IMR-90 (cell line): Measurements from ENCODE around the gene ABHD17A. TPM values are rescaled to one million over a fixed set of nuclear protein-coding genes. Genes with fewer than 3 reads are reported as not detected.

Experiments used
- ATAC-seq: fragments of 200-7000 bp; cut with Tn5 transposase; 2 replicates; pipeline ENCODE4 v1.9.1; 2020; ENCODE audit warnings: low read depth, mild to moderate bottlenecking, moderate library complexity
- BruUV-seq: library from RNA; stranded (reverse); fragments of 400-500 nt; replicated peaks from 2 replicates; lab custom pipeline; 2021; lab: Mats Ljungman, UMichigan
- CTCF ChIA-PET: fragments of 300-600 bp; formaldehyde crosslinking; extraction: SDS; loops from one replicate; lab custom pipeline; 2021; ENCODE audit warnings: antibody characterized with exemption; lab: Yijun Ruan, JAX
- POLR2A ChIA-PET: fragments of 300-600 bp; sonication (Branson Sonifier 250); formaldehyde crosslinking; loops from one replicate; lab custom pipeline; 2022; ENCODE audit warnings: antibody characterized with exemption; ENCODE audit not compliant: unreplicated experiment; lab: Charles Lee
- DNase-seq: peaks from one replicate; pipeline ENCODE4 v3.0.0; 2013
- H2AFZ ChIP-seq: replicated peaks from 2 replicates; pipeline ENCODE3; 2013; ENCODE audit warnings: low read length, mild to moderate bottlenecking; ENCODE audit not compliant: poor library complexity
- H2AK5ac ChIP-seq: 2 replicates; pipeline ENCODE4 v1.6.1; 2013; ENCODE audit warnings: low read depth, low read length, inconsistent platforms
- H2AK9ac ChIP-seq: replicated peaks from 2 replicates; pipeline ENCODE3; 2013; ENCODE audit warnings: mild to moderate bottlenecking, low read depth, low read length, moderate library complexity; ENCODE audit not compliant: poor library complexity
- H2BK120ac ChIP-seq: 2 replicates; pipeline ENCODE4 v1.6.1; 2013; ENCODE audit warnings: low read depth, low read length, inconsistent platforms
- H2BK15ac ChIP-seq: 3 replicates; pipeline ENCODE4 v1.6.1; 2013; ENCODE audit warnings: low read depth, low read length, inconsistent platforms
- H2BK20ac ChIP-seq: 2 replicates; pipeline ENCODE4 v1.6.1; 2013; ENCODE audit warnings: low read depth, mild to moderate bottlenecking, inconsistent platforms, low read length, moderate library complexity
- H2BK5ac ChIP-seq: 2 replicates; pipeline ENCODE4 v1.6.1; 2013; ENCODE audit warnings: mild to moderate bottlenecking, low read depth, low read length, inconsistent platforms; ENCODE audit not compliant: poor library complexity, severe bottlenecking
- H3K14ac ChIP-seq: replicated peaks from 2 replicates; pipeline ENCODE4 v1.6.1; 2013; ENCODE audit warnings: low read depth, low read length, inconsistent platforms
- H3K18ac ChIP-seq: 2 replicates; pipeline ENCODE4 v1.6.1; 2013; ENCODE audit warnings: low read depth, low read length, control low read depth
- H3K23ac ChIP-seq: 2 replicates; pipeline ENCODE4 v1.6.1; 2013; ENCODE audit warnings: low read depth, low read length, inconsistent platforms
- H3K27ac ChIP-seq: 2 replicates; pipeline ENCODE4 v1.5.1; 2013; ENCODE audit warnings: mild to moderate bottlenecking, control low read depth, low read length; ENCODE audit not compliant: insufficient read depth
- H3K27me3 ChIP-seq: 2 replicates; pipeline ENCODE4 v1.6.1; 2013; ENCODE audit warnings: low read length; ENCODE audit not compliant: control insufficient read depth, insufficient read depth
- H3K36me3 ChIP-seq: 2 replicates; pipeline ENCODE4 v1.6.1; 2013; ENCODE audit warnings: low read length, mixed read lengths; ENCODE audit not compliant: control insufficient read depth, insufficient read depth
- H3K4ac ChIP-seq: 2 replicates; pipeline ENCODE4 v1.6.1; 2013; ENCODE audit warnings: low read depth, low read length, inconsistent platforms
- H3K4me1 ChIP-seq: 2 replicates; pipeline ENCODE4 v1.6.1; 2013; ENCODE audit warnings: low read length, mixed read lengths; ENCODE audit not compliant: control insufficient read depth, insufficient read depth
- H3K4me2 ChIP-seq: 2 replicates; pipeline ENCODE4 v1.6.1; 2013; ENCODE audit warnings: low read depth, mild to moderate bottlenecking, control low read depth, low read length, moderate library complexity
- H3K4me3 ChIP-seq: 2 replicates; pipeline ENCODE4 v1.5.1; 2013; ENCODE audit warnings: low read depth, mild to moderate bottlenecking, control low read depth, low read length, moderate library complexity; ENCODE audit not compliant: insufficient read depth
- H3K56ac ChIP-seq: 2 replicates; pipeline ENCODE4 v1.6.1; 2013; ENCODE audit warnings: low read length, inconsistent platforms; ENCODE audit not compliant: insufficient read depth; ENCODE audit errors: extremely low read depth
- H3K79me1 ChIP-seq, 2 experiments: 2 replicates each; pipeline ENCODE4 v1.6.1; 2013; ENCODE audit warnings: low read length in 2 of 2, inconsistent platforms in 1 of 2, low read depth in 1 of 2
- H3K9ac ChIP-seq: 2 replicates; pipeline ENCODE4 v1.6.1; 2013; ENCODE audit warnings: low read depth, low read length, control low read depth
- H3K9me1 ChIP-seq: 2 replicates; pipeline ENCODE4 v1.6.1; 2013; ENCODE audit warnings: low read length, inconsistent platforms; ENCODE audit not compliant: insufficient read depth
- H3K9me3 ChIP-seq: 2 replicates; pipeline ENCODE4 v1.6.1; 2013; ENCODE audit warnings: low read length; ENCODE audit not compliant: control insufficient read depth, insufficient read depth
- H4K20me1 ChIP-seq: 2 replicates; pipeline ENCODE4 v1.6.1; 2013; ENCODE audit warnings: low read length, inconsistent platforms; ENCODE audit not compliant: insufficient read depth
- H4K5ac ChIP-seq: 2 replicates; pipeline ENCODE4 v1.6.1; 2013; ENCODE audit warnings: mild to moderate bottlenecking, low read depth, low read length, control low read depth
- H4K8ac ChIP-seq, 2 experiments: 2 replicates each; pipeline ENCODE4 v1.6.1; 2013; ENCODE audit warnings: low read depth in 2 of 2, low read length in 2 of 2, control low read depth in 1 of 2, inconsistent platforms in 1 of 2
- H4K91ac ChIP-seq: 2 replicates; pipeline ENCODE4 v1.6.1; 2013; ENCODE audit warnings: low read depth, low read length, inconsistent platforms; ENCODE audit not compliant: insufficient read depth
- BHLHE40 ChIP-seq: fragments of 150-350 bp; IDR thresholded peaks from 2 replicates; pipeline ENCODE4 v1.6.1; 2016; ENCODE audit warnings: mild to moderate bottlenecking, low read depth, low read length
- CEBPB ChIP-seq: IDR thresholded peaks from 2 replicates; pipeline ENCODE4 v1.6.1; 2012; ENCODE audit warnings: low read depth, low read length, improper control_type of control experiment
- CHD1 ChIP-seq: IDR thresholded peaks from 2 replicates; pipeline ENCODE4 v1.6.1; 2012; ENCODE audit warnings: low read depth, low read length, improper control_type of control experiment
- CTCF ChIP-seq: conservative IDR thresholded peaks from 2 replicates; pipeline ENCODE4 v1.5.1; 2012; ENCODE audit warnings: mild to moderate bottlenecking, low read depth, low read length, improper control_type of control experiment
- ELK1 ChIP-seq: fragments of 150-350 bp; IDR thresholded peaks from 2 replicates; pipeline ENCODE4 v1.6.1; 2016; ENCODE audit warnings: low read depth, mild to moderate bottlenecking, low read length, moderate library complexity, borderline replicate concordance
- FOS ChIP-seq: fragments of 150-350 bp; IDR thresholded peaks from 2 replicates; pipeline ENCODE4 v1.6.1; 2016; ENCODE audit warnings: low read depth, low read length
- MAZ ChIP-seq: IDR thresholded peaks from 2 replicates; pipeline ENCODE4 v1.6.1; 2012; ENCODE audit warnings: low read depth, mild to moderate bottlenecking, low read length, improper control_type of control experiment, moderate library complexity, borderline replicate concordance
- MXI1 ChIP-seq: IDR thresholded peaks from 2 replicates; pipeline ENCODE4 v1.6.1; 2012; ENCODE audit warnings: low read depth, mild to moderate bottlenecking, low read length, moderate library complexity, borderline replicate concordance
- NFE2L2 ChIP-seq: fragments of 150-350 bp; IDR thresholded peaks from 2 replicates; pipeline ENCODE4 v1.6.1; 2016; ENCODE audit warnings: low read depth, mild to moderate bottlenecking, low read length
- POLR2A ChIP-seq: IDR thresholded peaks from 2 replicates; pipeline ENCODE4 v1.6.1; 2012; ENCODE audit warnings: mild to moderate bottlenecking, low read depth, low read length
- RAD21 ChIP-seq: IDR thresholded peaks from 2 replicates; pipeline ENCODE4 v1.6.1; 2012; ENCODE audit warnings: low read length, improper control_type of control experiment
- RCOR1 ChIP-seq: IDR thresholded peaks from 2 replicates; pipeline ENCODE4 v1.6.1; 2012; ENCODE audit warnings: mild to moderate bottlenecking, low read length, improper control_type of control experiment; ENCODE audit not compliant: insufficient replicate concordance
- SMC3 ChIP-seq: fragments of 150-350 bp; IDR thresholded peaks from 2 replicates; pipeline ENCODE4 v1.6.1; 2016; ENCODE audit warnings: low read depth, mild to moderate bottlenecking, antibody characterized with exemption, low read length, moderate library complexity
- USF2 ChIP-seq: fragments of 150-350 bp; IDR thresholded peaks from 2 replicates; pipeline ENCODE4 v1.6.1; 2017; ENCODE audit warnings: mild to moderate bottlenecking, antibody characterized with exemption, low read length, low read depth
- WGBS, 2 experiments: methylation state at CpG; one replicate each; pipeline versions ENCODE4 v1.1.5 to v1.1.7; 2013; ENCODE audit warnings: missing lambda C conversion rate in 2 of 2; ENCODE audit not compliant: insufficient read length in 1 of 2; ENCODE audit errors: extremely low coverage in 2 of 2; 5-methylcytosine and 5-hydroxymethylcytosine counted together
- dilution Hi-C: fragments of 300-500 bp; cut with HindIII; formaldehyde crosslinking; loops from one replicate; pipeline ENCODE4 v1.14.3; 2018; ENCODE audit warnings: low sequenced_read_pairs; ENCODE audit not compliant: unreplicated experiment
- in situ Hi-C: fragments of 300-500 bp; cut with MboI; formaldehyde crosslinking; loops from 3 replicates; pipeline ENCODE4 v1.14.3; 2019; ENCODE audit warnings: low sequenced_read_pairs, inconsistent platforms, mixed read lengths
- intact Hi-C: fragments of 100-400 bp; cut with micrococcal nuclease; formaldehyde crosslinking; loops from 2 replicates; pipeline ENCODE4 v1.10.0; 2022
- polyA plus RNA-seq, 3 experiments: library from polyadenylated mRNA; depleted of rRNA; stranded (reverse); fragments of >200 nt; gene quantifications; 2 replicates each; pipeline ENCODE4 v1.2.3, GENCODE V29; 2012; ENCODE audit warnings: low replicate concordance in 1 of 3
- total RNA-seq: library from RNA; depleted of rRNA; stranded (reverse); fragments of >200 nt; gene quantifications from 2 replicates; pipeline ENCODE4 v1.2.3, GENCODE V29; 2012

The ABHD17A gene
- total and polyA plus RNA-seq, 2 of the 4 experiments (the other 2 are of a cell fraction), result 37.8 to 76.2 TPM

DNA sequence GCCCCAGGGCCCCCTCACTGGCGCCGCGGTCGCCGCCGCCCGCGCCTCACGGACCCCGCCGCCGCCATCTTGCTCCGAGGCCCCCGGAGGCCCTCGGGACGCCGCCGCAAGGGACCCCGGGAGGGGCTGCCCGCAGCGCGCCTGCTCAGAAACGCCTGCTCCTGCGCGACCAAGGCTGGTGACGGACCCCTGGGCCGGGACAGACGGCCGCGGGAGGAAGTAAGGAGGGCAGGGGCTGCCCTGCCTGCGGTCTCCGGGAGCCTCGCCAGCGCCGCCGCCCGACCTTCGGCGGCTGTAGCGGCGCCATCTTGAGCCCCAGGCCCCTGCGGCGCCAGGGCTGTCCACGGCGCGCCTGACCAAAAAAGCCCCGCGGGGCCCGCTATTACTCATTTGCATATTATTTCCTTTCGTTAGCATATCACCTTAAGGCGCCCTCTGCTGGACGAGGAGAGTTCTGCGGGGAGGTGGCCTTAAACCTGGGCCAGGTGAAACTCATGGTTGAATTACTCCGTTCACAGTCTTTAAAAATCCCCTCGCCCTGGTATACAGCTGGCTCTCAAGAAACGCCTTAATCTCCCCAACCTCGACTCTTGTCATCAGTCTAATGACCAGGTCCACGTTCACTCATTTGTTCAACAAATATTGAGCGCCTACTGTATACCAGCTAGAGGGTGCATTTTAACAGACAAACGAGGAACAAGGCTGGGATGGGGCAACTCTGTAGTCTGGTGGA lies 36.7 kb downstream of the ABHD17A start, which contains the start of gene REXO1:
Gene REXO1 (minus strand): TSS at position 85 of the 733 bp plus-strand sequence. CDS start 125 bp downstream, outside the sequence.
- H2AK5ac ChIP-seq, result peak within 1 kb of the TSS; percentile 70
- ATAC-seq (peak; percentile 88), DNase-seq (peak; percentile 87)
- peak within 1 kb of the TSS; percentile 89; the same call in 1 of the 2 replicates for H3K23ac ChIP-seq
- peak within 1 kb of the TSS; percentile 92 for H3K9ac ChIP-seq
- dilution Hi-C loops (no loop called here), in situ Hi-C loops (no loop called here), intact Hi-C loops (no loop called here)
- no peaks in the 10 kb centered on the region for H3K9me3 ChIP-seq
- H3K18ac ChIP-seq, result peak within 1 kb of the TSS; percentile 94
- POLR2A ChIA-PET, result no interaction called here
- no peak within 1 kb of the TSS for H2BK20ac ChIP-seq
- H4K20me1 ChIP-seq, result peaks cover 64% of the 10 kb centered on the region
- peak within 1 kb of the TSS; percentile 100 for H3K4me3 ChIP-seq
- peak within 1 kb of the TSS; percentile 94; the same call in 1 of the 2 replicates for H2BK120ac ChIP-seq
- H4K8ac ChIP-seq, result peak within 1 kb of the TSS in 1 of 2 experiments; percentile 99; a peak in 3 of 4 replicates
- peaks cover 2% of the 10 kb centered on the region; the same call in 1 of the 2 replicates for H3K36me3 ChIP-seq
- peaks cover 12% of the 10 kb centered on the region for H3K4me1 ChIP-seq
- H2BK15ac ChIP-seq, result peak within 1 kb of the TSS; percentile 67; the same call in 1 of the 3 replicates
- no peaks in the 10 kb centered on the region for H3K27me3 ChIP-seq
- H4K5ac ChIP-seq, result peak within 1 kb of the TSS; percentile 93
- H3K9me1 ChIP-seq, result no peaks in the 10 kb centered on the region
- H2AFZ ChIP-seq, result peak within 1 kb of the TSS; percentile 98
- peaks cover 8 to 78% of the 10 kb centered on the region in 2 experiments; a peak in 3 of 4 replicates for H3K79me1 ChIP-seq
- peak within 1 kb of the TSS; percentile 97 for H4K91ac ChIP-seq
- peak within 1 kb of the TSS; percentile 98 for H3K14ac ChIP-seq
- BruUV-seq, result no TSS peak
- H3K56ac ChIP-seq, result peak within 1 kb of the TSS; percentile 83
- peak within 1 kb of the TSS; percentile 99 for H2AK9ac ChIP-seq
- 2% methylated on average over 33 of the region's 60 CpGs; no CpG with 5 or more reads in 1 of the 2 experiments for WGBS, 2 experiments
- CTCF ChIA-PET, result interaction anchor here (1.2 kb wide), 1 partner anchor 11 kb away, joined by 3 read pairs; no protein-coding TSS in a partner anchor
- peak within 1 kb of the TSS; percentile 97 for H3K4ac ChIP-seq
- peak within 1 kb of the TSS; percentile 99 for H2BK5ac ChIP-seq
- H3K27ac ChIP-seq, result peak within 1 kb of the TSS; percentile 99
- H3K4me2 ChIP-seq, result peak within 1 kb of the TSS; percentile 98
- TF ChIP-seq POLR2A, result peak; percentile 89
- no peak for TF ChIP-seq FOS
- no peak for TF ChIP-seq ELK1
- TF ChIP-seq CEBPB, result no peak
- no peak for TF ChIP-seq NFE2L2
- no peak for TF ChIP-seq USF2
- no peak for TF ChIP-seq RCOR1
- TF ChIP-seq SMC3, result peak; percentile 34; the same call in 1 of the 2 replicates
- TF ChIP-seq MXI1, result no peak
- TF ChIP-seq RAD21, result peak; percentile 28; the same call in 1 of the 2 replicates
- peak; percentile 87 for TF ChIP-seq CTCF
- TF ChIP-seq MAZ, result peak; percentile 55; the same call in 1 of the 2 replicates
- no peak for TF ChIP-seq BHLHE40
- TF ChIP-seq CHD1, result no peak
